Hematopoietic multipotent progenitor cell (in vitro differentiated cells): ENCODE results near the gene ANKFY1. TPM values are rescaled to one million over a fixed set of nuclear protein-coding genes. Genes with fewer than 3 reads are reported as not detected.

Experiments
- DNase-seq, 3 donors: peaks; one replicate each; pipeline ENCODE4 v3.0.0-alpha.2; 2011 to 2015; ENCODE audit warnings: low read depth in 2 of 3, low spot score in 2 of 3
- total RNA-seq: library from RNA; depleted of rRNA; stranded (reverse); fragments of >200 nt; gene quantifications from one replicate; pipeline ENCODE4 v1.2.3, GENCODE V29; 2012

Gene ANKFY1
- total RNA-seq, 1 donor = 35.3 TPM

GRCh38 chr17:4185656-4186055 lies 78.1 kb downstream of the ANKFY1 start:
- no peak for DNase-seq

DNA sequence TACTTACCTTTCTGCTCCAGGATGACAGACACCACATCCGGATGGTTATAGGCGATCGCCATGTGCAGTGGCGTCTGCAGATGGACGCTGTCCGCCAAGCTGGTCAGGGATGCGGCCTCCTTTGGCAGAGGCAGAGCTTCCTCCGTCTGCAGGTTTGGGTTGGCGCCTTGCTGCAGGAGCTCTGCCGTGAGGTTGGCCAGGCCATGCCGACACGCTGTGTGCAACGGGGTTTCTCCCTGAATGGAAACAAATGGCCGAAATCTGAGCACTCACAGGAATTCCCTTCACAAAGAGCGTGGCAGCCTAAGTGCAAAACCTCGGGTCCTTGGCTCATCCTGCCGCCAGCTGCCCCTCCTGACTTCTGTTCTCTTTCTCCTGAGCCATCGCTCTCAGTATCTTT lies 79.0 kb downstream of the ANKFY1 start:
- no peak for DNase-seq

DNA sequence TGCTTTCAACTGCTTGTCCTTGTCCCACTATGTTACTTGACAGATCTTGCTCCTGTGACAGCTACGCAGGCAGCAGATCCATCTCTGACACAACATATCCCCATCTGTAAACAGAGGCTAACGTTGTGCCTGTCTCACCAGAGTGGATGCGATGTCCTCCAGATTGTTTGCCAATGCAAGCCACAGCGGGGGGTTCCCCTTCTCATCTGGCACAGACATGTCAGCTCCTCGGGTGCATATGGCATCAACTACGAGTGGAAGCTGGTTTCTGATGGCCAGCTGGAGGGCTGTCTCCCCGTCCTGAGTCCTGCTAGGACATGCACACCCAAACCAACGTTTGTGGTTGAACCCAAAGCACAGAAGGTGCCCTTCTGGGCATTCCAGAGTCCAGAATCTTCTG lies 81.7 kb downstream of the ANKFY1 start:
- no peak for DNase-seq

GRCh38 chr17:4180791-4181190 lies 83.0 kb downstream of the ANKFY1 start:
- DNase-seq = no peak

DNA sequence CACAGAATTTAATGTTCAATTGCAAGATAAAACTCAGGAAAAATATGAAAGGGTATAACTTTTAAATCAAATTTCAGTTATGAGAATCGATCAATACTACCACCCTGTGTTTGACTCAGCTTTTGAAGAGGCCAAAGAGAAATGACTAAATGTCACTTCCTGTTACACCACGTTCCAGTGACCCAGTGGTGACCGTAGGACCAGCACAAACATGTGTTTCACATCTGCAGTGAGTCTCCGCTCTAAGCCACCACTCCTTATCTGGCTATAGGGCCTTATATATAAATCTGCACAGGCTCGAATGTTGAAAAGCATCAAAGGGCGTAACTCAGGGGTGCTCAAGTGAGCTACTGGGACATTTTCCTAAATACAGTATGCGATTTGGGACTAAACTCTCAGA lies 84.7 kb downstream of the ANKFY1 start:
- DNase-seq = no peak

- DNase-seq = no peak
These were observed 85.1 kb downstream of the ANKFY1 start for GRCh38 chr17:4178651-4179050.

- DNase-seq = no peak
These were observed 86.0 kb downstream of the ANKFY1 start for GRCh38 chr17:4177806-4178205.

- DNase-seq = no peak
These were observed 86.8 kb downstream of the ANKFY1 start for GRCh38 chr17:4176808-4177472.

DNA sequence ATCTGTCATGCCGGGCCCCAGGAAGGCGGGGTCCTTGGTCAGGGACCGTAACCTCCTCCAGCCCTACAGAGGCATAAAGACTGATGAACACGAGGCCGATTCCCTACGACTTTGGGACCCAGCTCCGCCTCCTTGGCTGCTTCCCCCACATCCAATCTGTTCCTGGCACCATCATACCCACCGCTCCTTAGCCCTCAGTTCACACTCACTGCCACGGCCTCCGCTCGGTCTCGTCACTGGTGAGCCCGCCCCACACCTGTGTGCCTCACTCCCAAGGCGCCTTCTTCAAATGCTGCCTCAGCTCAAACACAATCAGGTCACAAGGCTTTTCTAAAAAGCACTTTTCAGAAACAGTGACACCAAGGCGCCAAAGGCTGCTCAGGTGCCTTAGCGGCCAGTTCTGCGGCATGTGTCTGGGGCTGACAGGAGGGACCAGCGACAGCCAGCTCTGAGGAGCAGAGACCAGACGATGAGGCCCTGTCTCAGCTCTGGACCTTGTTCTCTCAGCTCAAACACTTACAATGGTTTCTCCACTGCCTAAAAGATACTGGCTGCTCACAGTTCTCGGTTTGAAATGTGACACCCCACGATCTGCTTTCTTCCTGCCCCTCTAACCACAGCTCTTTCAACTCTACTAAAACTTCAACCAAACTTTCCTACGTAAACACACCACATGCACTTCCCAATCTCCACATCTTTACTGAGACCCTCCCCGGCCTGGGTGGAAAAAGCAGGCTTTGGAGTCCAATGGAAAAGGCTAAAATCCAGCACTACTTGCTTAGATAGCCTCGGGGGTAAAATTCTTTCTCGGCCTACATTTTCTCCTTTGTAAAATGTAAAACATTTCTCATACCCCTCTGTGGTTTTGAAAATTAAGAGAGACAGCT lies 87.6 kb downstream of the ANKFY1 start:
- DNase-seq = peak in 1 of 3 donors; percentile 24

DNA sequence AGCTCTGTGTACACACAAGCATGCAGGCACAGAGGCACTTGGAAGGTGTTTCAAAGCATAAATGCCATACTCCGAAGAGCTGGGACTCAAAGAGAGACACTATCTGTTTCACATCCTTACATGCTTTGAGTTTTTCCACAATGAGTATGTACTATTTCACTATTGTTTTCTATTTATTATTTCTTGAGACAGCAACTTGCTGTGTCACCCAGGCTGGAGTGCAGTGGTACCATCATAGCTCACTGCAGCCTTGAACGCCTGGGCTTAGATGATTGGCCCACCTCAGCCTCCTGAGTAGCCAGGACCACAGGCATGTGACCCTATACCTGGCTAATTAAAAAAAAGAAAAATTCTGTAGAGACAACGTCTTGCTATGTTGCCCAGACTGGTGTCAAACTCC lies 89.2 kb downstream of the ANKFY1 start:
- no peak for DNase-seq

GRCh38 chr17:4173781-4174180 lies 90.0 kb downstream of the ANKFY1 start:
- no peak for DNase-seq

- no peak for DNase-seq
These were observed 91.4 kb downstream of the ANKFY1 start for GRCh38 chr17:4172356-4172755.

DNA sequence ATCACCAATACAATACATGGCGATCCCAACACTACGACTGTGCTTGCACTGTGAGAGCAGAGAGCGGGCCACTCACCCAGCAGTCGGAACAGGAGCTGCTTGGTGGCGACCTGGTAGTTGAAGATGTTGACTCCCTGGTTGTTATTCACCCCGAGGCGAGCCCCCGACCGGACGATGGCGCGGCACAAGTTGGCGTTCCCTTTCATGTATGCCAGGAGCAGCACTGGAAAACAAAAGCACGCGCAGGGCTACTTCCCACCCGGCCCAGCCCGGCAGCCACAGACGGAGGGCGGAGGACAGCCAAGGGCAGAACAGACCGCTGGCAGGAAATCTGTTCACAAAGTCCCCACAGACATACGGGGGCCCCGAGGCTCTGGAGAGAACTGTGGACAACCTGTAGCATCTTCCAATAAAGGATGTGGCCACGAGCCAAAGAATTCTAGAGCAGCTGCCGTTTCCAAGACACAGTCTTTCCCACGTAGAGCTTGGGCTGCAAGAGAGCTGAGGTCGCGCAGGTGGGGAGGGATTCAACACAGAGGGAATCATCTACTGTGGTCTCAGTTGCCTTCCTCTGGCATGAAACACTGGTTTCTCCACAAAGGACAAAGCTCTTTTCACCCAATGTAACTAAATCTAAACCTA lies 93.0 kb downstream of the ANKFY1 start:
- no peak for DNase-seq

DNA sequence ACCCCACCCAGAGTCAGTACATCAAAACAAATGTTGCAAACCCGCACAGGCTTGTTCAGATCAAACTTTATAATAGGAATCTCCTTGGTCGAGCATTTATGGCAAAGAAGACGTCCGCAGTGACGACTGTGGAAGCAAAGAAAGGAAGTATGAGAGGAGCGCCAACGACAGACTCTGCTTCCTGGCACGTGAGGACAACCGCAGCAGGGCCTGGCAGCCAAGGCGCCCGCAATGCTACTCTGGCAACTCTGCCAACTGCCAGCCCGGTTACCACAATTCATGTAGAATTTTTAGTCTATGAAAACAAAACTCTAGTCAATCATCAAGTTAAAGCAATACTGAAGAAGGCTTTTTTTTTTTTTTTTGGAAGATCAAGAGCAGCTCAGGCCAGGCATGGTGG lies 96.0 kb downstream of the ANKFY1 start:
- DNase-seq = peak in 2 of 3 donors; percentile 36 to 72

DNA sequence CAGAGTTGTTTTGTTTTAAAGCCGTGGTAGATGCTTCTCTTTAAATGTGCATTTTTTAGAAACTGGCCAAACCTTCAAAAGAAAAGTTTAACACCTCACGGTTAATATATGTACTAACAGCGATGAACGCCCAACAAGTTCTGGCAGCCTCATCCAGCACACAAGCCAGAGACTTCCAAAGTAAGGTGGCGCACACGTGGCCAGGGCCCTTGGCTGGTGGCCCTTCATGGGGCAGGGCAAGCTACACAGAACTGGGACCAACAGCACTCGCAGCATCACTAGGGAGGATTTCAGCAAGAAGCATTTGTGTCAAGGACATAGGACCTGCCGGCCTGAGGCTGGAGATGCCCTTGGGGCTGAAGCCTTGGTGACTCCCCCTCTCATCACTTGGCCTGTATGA lies 97.4 kb downstream of the ANKFY1 start:
- DNase-seq = no peak

- no peak for DNase-seq
These were observed 98.3 kb downstream of the ANKFY1 start for GRCh38 chr17:4165301-4166010.

DNA sequence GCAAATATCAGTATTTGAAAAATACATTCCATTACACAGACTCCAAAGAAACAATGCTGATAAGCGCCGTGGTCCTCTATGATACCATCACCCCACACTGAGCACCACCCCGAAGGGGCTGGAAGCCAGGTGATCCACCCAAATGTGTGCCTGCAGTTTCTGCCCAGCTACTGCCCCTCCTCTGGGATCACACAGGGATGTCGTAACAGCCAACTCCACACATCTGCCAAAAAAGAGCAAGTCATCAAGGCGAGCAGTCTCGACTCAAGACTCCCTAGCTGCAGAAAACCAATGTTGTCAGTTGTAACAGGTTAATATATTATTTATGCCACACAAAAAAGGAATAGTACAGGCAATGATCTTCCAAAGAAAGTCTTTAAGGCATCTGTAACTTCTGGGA lies 99.8 kb downstream of the ANKFY1 start:
- DNase-seq = no peak

- peak in 1 of 3 donors; percentile 12 for DNase-seq
These were observed 100.9 kb downstream of the ANKFY1 start for GRCh38 chr17:4162775-4163466.

- no peak for DNase-seq
These were observed 101.5 kb downstream of the ANKFY1 start for GRCh38 chr17:4162321-4162720.

DNA sequence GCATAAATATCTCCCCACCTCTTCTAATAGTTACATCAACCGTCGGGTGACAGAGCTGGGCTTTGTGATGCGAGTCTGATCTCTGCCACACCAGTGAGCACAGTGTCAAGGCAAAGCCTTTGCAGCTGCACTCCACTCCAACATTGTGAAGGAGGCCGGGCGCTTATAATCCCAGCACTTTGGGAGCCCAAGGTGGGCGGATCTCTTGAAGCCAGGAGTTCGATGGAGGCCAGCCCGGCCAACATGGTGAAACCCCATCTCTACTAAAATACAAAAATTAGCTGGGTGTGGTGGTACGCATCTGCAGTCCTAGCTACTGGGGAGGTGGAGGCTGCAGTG lies 101.8 kb downstream of the ANKFY1 start:
- no peak for DNase-seq
